HG03354 (cell line): ENCODE data around the gene PLCH2.

Experiments used
- ATAC-seq: cut with Tn5 transposase; IDR thresholded peaks from one replicate; pipeline ENCODE4 v1.9.1; 2021; ENCODE audit warnings: mild to moderate bottlenecking; ENCODE audit not compliant: unreplicated experiment, poor library complexity, severe bottlenecking

Gene PLCH2

DNA sequence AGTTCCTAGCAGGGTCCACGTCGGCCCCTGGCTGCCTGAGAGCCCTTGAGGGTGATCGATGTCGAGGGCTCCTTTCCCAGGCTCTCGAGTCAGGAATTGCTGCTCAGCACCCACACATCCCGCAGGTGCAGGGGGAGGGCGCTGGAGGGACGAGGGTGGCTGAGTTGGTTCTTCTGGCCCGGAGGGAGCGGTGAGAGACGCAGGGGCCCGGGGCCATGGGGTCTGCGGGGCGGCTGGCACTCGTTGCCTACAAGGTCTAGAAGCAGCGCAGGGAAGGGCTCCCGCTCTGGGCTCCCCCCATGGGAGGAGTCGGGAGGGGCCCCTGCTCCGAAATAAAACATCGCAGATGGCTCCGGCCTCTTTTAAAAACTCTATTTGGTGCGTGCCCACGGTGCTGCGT lies 32.1 kb downstream of the PLCH2 start:
- ATAC-seq = no peak

DNA sequence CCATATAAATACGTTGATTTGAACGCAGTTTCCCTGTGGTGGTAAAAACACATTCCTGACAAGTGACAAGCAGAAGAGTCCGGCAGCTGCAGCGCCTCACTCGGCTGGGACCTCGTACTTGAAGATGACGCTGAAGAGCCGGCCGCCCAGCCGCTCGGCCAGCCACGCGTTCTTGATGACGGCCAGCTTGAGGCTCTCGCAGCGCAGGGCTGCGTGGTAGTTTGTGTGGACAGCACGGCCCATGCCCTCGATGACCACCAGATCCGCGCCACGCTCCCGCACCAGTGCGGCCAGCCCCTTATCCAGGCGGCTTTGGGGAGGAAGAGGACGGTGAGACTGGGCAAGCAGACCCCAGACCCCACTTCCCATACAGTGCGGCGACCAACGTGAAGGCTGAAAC lies 32.7 kb downstream of the PLCH2 start:
- no peak for ATAC-seq

DNA sequence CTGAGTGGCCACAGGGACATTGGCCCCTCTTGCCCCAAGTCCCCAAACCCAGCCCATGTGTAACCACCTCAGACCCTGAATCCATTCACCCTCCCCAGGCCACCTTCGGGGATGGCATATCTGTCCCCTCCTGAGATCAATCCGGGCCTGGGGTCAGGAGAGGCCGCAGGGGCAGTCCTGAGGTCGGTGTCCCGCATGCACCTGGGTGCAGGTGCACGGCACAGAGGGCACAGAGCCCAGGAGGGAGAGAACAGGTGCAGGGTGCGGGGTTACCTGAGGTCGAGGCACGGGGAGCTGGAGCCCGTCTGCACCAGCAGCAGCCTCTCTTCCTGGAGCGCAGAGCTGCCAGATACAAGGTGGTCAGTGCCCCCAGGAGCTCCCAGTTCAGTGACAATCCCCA lies 33.5 kb downstream of the PLCH2 start:
- ATAC-seq = no peak

DNA sequence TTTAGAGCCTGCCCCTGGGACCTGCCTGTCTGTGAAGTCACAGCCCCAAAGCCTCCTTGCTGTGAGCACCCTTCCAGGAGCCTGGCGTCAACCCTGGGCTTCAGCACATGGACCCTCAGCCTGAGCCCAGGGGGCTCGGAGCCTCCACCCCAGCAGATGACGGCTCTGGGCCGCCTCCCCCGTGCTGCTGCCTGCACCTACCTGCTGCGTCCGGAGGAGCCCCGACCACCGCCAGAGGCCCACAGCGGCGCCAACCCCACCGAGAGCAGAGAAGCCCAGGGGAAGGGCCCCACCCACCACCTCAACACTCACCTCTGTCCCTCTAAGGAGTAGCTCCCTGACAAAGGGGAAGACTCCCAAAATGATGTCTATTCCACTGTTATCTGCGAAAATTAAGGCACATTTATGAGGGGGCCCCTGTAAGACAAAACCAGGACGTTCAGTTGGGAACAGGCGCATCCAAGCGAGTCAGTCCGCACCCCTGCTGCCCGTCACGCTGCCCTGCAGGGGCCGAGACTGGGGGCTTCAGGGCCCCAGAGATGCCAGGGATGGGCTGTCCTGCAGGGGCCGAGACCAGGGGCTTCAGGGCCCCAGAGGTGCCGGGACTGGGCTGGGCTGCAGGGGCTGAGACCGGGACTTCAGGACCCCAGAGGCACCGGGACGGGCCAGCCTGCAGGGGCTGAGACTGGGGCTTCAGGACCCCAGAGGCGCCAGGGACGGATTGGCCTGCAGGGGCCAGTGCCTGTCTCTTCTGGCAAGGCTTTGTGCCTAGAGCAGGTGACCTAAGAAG lies 34.5 kb downstream of the PLCH2 start:
- no peak for ATAC-seq

DNA sequence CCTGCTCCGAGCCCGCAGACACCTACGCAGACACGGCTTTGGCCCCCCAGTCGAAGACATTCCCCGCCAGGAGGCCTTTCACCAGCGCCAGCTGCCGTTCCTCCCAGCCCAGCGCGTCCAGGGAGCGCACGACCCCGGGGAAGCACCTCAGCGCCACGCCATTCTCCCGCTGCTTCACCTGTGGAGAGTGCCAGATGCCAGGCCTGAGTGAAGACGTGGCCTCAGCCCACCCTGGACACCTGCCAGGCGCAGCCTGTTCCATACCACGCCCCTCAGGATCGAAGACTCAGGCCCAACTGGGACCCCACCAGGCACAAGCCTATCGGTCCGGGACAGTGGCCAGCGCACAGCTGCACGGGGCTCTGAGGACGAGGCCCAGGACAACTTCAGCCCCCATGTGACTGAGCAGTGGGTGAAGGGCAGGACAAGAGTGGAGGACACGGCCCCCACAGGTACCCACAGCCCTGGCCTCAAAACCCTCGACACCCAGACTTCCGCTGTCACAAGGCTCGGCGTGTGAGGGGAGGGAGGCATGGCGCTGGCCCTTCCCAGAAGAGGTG lies 36.9 kb downstream of the PLCH2 start:
- no peak for ATAC-seq

DNA sequence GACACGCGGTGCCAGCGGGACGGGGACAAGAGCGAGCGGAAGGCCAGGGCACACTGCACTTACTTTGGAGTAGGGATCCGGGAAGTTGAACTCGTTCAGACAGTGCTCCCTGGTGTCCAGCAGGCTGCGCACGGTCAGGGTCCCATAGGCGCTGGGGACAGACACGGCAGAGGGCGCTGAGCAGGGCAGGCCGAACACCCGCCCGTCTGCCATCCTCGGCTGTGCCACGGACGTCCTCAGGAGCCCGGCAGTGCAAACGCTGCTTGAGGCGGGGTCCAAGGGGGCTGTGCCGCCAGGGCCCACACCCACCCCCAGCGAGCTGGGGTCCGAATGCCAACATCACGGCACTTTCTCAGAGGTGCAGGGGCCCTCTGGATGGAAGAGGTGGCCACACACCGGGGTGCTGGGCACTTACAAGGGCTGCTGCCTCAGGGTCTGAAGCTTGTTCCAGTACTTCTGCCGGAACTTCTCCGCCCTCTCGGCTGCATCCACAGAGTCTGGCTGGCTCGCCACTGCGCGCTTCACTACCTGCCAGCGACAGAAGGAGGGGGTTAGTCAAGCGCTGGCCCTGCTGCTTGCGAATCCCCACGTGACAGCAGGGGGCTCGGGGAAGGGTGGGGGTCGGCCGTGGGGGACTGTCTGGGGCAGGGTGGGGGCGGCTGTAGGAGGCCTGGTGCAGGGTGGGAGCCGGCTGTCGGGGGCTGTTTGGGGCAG lies 38.0 kb downstream of the PLCH2 start:
- ATAC-seq = no peak

DNA sequence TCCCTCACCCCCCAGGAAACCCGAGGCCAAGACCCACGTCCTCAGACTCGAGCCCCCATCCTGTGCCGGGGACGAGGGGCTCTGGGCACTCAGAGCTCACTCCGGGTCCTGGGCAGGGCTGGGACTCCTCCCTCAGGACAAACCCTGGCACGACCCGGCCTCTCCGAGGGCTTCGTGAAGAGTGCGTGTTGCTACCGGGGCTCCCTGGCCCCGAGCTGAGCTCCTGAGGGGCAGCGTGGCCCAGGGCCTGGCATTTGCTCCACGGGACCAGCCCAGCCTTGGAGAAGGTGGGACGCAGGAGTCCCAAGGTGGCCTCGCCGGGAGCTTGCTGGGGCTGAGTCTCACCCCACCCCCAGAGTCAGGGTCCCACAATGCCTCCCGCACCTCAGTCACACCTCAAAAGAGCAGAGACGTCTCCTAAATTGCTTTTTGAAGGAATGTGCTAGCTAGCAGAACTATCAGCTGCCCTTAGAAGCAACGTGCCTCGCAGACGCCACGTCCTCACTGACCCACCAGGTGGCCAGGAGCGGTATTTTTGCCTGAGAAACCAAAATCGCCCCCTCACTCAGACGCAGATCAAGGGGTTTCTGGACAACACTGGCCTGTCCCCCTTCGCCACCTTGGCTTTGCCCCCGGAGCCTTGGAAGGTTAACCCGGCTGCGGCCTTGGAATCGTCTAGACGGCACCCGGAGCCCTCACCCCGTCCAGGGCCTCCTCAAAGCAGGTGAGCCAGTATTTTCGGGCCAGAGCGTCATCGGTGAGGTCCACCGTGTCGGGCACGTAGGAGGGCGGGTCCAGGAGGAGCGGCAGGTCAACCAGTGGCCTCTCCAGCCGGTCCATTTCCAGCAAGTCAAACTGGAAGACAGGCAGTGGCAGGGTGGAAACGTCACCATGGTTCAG lies 39.0 kb downstream of the PLCH2 start:
- ATAC-seq = no peak

DNA sequence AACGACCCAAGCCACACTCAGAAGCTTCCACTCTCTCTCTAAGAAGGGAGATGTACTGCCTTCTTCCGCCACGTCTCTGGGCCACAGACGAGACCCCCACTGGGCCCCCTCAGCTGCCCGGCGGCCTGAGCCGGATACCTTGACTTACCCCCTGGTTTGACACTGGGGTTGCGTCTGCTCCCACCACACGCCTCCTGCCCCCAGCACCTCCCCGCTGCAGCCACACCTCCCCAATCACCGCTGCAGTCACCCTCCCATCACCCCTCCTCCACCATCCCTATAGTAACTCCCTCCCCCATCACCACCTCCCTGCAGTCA lies 39.6 kb downstream of the PLCH2 start:
- no peak for ATAC-seq

DNA sequence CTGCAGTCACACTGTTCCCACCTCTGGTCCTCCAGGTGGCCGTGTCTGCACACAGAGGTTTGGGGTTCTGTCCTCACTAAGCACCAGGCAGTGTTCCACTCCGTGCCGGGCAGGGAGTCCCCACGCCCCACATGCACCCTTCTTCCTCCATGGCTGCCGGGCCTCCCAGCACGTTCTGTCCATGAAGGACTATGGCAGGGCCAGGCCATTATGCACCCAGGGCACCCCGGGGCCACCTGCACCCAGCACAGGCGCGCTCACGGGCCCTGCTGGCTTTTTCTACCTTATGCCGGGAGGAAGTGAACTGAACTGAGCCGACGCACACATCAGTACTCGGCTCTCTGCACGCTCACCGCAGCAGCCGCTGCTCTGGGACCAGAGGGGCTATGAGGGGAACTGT lies 40.0 kb downstream of the PLCH2 start:
- no peak for ATAC-seq

DNA sequence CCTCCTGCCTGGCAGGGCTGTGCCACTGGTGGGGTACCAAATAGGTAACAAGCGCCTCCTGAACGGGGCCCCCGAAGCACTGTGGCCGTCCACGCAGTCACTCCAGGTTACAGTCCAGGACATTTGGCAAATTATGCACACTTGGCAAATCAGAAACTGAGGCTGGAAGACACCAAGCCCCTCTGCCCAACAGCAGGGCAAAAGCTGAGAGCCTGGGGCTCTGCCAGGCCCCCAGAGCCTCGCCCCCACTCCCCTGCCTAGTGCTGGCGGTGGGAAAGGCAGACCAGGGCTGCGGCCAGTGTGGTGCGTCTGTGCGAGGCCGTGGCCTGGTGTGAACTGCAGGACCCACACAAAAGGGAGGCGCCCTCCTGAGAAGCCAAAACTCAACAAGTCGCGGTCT lies 40.9 kb downstream of the PLCH2 start:
- no peak for ATAC-seq

DNA sequence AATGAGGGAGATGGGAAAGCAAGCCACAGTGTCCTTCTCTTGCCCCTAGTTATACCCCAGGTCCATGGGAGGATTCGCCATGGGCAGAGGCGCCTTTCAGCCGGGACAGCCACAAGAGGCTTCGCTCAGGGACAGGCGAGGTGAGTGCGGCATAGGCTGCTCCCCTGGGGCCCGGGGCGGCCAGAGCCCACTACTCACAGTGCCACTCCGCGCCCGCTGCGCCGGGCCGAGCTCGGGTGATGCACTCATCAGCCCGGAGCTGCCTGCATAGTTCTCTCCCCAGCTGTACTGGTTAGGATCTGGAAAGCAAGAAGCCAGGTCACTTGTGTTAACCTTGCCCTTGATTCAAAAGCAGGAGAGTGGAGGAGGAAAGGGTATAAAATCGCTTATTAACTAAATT lies 41.9 kb downstream of the PLCH2 start:
- ATAC-seq = no peak

DNA sequence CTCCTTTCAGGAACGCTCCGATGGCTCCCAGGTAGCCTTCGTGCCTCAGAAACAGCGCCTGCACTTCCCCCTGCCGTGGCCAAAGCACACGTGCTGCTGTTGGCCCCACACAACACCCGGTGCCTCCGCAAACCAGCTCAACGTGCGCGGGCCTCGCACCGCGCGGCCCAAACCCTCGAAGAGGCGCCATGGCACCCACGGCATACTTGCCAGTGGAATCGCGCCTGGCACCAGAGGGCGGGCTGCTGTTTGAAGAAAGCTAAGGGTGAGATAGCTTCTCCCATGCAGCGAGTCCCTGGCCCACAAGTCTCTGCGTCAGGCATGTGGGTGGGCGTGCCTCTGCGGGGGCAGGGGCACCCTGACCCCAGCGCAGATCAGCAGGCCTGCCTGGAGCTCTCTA lies 42.4 kb downstream of the PLCH2 start:
- ATAC-seq = no peak

DNA sequence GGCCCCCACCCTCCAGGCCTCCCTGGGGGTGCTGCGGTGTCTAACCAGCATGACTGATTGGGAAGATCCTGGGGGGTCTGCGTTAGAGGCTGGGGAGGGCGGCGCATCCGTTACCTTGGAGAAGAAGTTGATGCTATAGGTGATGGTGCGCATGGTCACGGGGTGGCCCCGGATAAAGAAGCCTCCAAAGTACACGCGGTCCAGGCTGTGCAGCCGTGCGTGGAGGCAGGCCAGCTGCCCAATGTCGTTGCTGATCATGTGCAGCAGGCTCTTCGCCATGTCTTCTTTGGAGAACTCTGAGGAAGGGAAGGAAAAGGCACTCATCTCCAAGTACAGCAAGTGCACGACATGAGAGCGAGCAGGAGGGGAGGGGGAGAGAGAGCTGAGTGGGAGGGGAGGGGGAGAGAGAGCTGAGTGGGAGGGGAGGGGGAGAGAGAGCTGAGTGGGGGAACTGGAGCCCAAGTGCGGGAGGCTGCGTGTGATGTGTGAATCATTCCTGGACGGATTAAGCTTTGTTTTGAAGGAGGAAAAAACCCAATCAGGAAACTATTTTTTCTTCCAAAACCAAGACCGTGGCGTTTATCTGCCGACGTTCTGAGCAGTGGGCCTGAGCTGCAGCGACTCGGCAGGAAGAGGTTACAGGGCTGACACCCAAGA lies 43.1 kb downstream of the PLCH2 start:
- ATAC-seq = no peak

DNA sequence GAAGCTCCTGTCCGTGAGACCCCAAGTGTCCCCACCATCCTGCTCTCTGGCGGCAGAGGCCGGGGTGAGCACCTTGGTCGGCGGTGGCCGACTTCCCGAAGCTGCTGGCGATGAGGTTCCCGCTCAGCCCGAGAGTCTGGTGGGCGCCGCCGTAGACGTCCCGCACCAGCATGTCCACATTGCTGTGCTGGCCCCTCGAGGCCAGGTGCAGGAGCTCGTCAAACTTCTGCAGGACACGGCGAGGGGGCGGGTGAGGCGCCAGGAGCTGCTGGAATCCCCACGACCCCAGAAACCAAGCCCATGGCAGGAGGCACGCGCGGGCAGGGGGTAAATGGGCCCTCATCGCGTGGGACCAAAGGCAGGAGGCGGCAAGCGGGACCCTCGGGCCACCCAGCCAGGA lies 43.6 kb downstream of the PLCH2 start:
- ATAC-seq = no peak

DNA sequence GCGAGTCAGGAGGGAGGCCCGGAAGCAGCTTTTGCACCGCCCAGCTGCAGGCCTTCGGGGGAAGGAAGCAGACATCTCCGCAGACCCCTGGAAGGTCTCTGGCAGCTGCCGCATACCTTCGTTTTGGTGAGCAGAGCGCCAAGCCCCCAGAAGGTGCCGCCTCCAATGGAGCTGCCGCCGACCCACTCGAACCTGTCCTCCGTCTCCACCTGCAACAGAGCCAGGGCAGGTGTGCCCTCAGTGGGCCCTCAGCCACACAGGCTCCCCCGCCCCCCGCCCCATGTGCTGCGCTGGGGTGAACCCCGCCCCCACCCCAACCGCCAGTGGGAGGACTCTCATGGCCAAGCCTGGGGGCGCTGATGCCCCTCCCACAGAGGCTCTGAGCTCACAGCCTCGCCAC lies 44.1 kb downstream of the PLCH2 start:
- no peak for ATAC-seq

DNA sequence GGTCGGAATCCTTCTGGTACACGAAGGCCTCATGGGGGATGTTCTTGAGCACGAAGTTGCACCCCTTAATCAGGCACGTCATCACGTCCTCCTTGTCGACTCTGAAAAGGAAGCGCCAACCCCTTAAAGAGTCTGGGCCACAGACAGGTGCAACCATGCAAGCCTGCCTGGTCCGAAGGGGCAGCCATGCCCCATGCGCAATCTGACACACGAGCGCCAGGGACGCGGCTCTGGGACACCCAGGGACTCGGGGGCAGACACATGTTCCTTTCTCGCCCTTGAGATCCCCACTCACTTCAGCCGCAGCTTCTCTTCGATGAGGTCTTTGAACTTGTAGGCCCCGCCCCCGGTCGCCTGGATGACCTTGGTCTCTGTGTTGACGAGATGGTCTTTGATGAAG lies 44.7 kb downstream of the PLCH2 start:
- no peak for ATAC-seq

DNA sequence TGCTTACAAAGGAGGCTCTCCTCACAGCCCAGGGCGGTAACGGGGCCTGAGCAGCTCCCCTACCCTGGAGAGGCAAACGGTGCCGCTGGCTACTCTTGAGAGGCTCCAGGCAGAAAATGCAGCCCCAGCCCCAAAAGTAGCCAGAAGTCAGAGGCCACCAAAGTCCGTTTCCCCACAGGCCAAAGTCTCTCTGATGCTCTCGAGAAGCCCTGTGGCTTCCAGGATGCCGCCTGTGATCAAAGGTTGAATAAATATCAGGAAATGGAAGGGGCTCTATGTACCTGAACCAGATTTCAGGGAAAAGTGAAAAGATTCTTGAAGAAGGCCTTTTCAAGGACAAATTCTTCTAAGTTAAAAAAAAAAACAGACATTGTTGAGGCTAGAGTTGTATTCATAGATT lies 46.1 kb downstream of the PLCH2 start:
- no peak for ATAC-seq

DNA sequence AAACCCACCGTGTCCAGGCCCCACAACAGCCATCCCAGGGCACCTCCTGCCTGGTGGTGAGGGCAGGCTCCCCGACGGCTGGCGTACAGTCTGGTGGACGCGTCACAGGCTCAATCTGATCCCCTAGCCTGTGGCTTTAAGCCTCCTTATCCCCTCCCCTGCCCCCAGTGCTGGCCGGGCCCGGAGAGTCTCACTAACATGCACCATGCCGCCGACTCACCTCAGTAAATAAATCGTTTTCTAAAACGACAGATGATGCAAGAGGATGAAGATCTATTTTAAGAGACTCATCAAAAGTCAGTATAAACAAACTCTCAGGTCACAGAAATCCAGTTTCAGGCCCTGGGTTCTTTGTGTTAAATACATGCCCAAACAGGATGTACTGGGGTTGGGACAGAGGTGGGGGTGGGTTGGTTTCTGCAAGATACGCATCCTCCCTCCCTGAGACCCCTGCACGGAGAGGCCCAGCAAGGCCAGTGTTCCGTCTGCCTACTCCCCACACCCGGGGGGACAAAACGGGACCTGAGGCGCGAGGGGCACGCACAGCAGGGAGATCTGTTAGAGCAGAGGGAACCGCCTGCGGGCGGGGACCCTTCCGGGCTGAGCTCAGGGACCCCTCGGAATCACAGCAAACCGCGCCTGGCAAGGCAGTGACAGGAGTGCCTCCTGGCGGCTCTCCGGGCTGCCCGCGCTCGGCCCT lies 47.3 kb downstream of the PLCH2 start:
- ATAC-seq = no peak

DNA sequence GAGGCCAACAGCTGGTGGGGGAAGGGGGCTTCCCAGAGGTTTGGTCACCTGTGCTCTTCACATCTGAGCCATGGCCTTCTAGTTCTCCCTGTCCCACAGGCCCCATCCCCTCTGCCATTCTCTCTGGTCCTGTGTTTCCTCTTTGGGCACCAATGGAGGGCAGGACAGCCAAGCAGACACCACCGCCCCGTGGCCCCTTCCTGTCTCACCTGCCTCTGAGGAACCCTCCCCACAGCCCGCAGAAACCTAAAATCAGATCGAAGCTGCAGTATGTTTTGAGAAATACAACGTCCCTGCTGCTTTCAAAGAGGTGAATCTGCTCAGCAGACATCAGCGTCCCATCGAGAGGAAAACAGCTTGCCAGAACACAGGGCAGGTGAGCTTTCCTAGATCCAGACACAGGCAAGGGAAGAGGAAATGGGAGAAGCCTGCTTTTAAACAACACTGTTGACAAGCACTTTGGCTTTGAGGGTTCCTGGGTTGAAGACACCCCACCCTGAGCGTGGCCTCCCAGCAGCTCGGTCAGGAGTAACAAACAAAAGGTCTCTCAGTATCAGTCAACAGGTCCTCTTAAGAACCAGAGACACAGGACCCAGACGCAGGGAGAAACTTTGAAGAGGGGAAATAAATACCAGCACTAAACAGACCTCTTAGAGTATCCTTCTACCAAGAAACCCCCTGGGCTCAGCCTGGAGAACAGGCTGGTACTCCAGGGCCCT lies 48.0 kb downstream of the PLCH2 start:
- ATAC-seq = no peak
